K562 (cell line): Measurements from ENCODE around the gene RNF223. TPM values are rescaled to one million over a fixed set of nuclear protein-coding genes. Genes with fewer than 3 reads are reported as not detected.

ENCODE experiments used
- BRD4 ChIP-seq: fragments of 200-600 bp; sonication (generic); IDR thresholded peaks from 2 replicates; pipeline ENCODE4 v1.6.1; 2017; ENCODE audit warnings: inconsistent platforms
- CAMTA2 ChIP-seq: fragments of 250-450 bp; sonication (Bioruptor Pico); conservative IDR thresholded peaks from 2 replicates; pipeline ENCODE4 v1.5.1; 2022
- CC2D1A ChIP-seq: fragments of 450-650 bp; IDR thresholded peaks from 2 replicates; pipeline ENCODE4 v1.6.1; 2017; ENCODE audit warnings: mild to moderate bottlenecking
- HDAC1 ChIP-seq, 2 experiments: fragments of 450-650 bp; IDR thresholded peaks; 2 replicates each; pipeline ENCODE4 v1.6.1; 2016 to 2017; ENCODE audit warnings: inconsistent platforms in 1 of 2, mild to moderate bottlenecking in 1 of 2, moderate library complexity in 1 of 2
- HNRNPLL ChIP-seq: fragments of 200-400 bp; formaldehyde crosslinking; IDR thresholded peaks from 2 replicates; pipeline ENCODE4 v1.6.1; 2017; ENCODE audit warnings: low read length, low read depth, mild to moderate bottlenecking; ENCODE audit not compliant: poor library complexity, severe bottlenecking
- ILK ChIP-seq: fragments of 450-650 bp; IDR thresholded peaks from 2 replicates; pipeline ENCODE4 v1.6.1; 2016; ENCODE audit warnings: missing genetic modification characterization, low read depth, mild to moderate bottlenecking, missing compliant biosample characterization, moderate library complexity, borderline replicate concordance
- KLF13 ChIP-seq: fragments of 450-650 bp; IDR thresholded peaks from 2 replicates; pipeline ENCODE4 v1.6.1; 2016; ENCODE audit warnings: missing genetic modification characterization, low read depth, mild to moderate bottlenecking, missing compliant biosample characterization, moderate library complexity, borderline replicate concordance
- L3MBTL2 ChIP-seq: fragments of 450-650 bp; IDR thresholded peaks from 2 replicates; pipeline ENCODE4 v1.6.1; 2016; ENCODE audit warnings: mild to moderate bottlenecking, moderate library complexity
- NR0B1 ChIP-seq: fragments of 450-650 bp; IDR thresholded peaks from one replicate; pipeline ENCODE4 v1.6.1; 2018; ENCODE audit warnings: mild to moderate bottlenecking, moderate library complexity; ENCODE audit not compliant: partially characterized antibody
- PRMT5 ChIP-seq: sonication (generic); formaldehyde crosslinking; IDR thresholded peaks from 2 replicates; pipeline ENCODE4 v1.5.0; 2020; ENCODE audit warnings: missing genetic modification reagents
- RBM25 ChIP-seq: fragments of 200-400 bp; formaldehyde crosslinking; IDR thresholded peaks from 2 replicates; pipeline ENCODE4 v1.6.1; 2018; ENCODE audit warnings: low read length, low read depth, moderate library complexity; ENCODE audit not compliant: severe bottlenecking
- SAFB2 ChIP-seq: fragments of 200-400 bp; formaldehyde crosslinking; IDR thresholded peaks from 2 replicates; pipeline ENCODE4 v1.6.1; 2018; ENCODE audit warnings: borderline replicate concordance, low read length, low read depth, moderate library complexity; ENCODE audit not compliant: severe bottlenecking
- SAP30 ChIP-seq: fragments of 200-600 bp; sonication (generic); IDR thresholded peaks from 2 replicates; pipeline ENCODE4 v1.6.1; 2012; ENCODE audit warnings: borderline replicate concordance, low read depth, mild to moderate bottlenecking, moderate library complexity, low read length, control low read depth, inconsistent platforms; ENCODE audit not compliant: insufficient read depth, poor library complexity, severe bottlenecking
- SRSF3 ChIP-seq: fragments of 200-400 bp; formaldehyde crosslinking; IDR thresholded peaks from 2 replicates; pipeline ENCODE4 v1.6.1; 2016; ENCODE audit warnings: mild to moderate bottlenecking, low read length, moderate library complexity; ENCODE audit not compliant: insufficient read depth
- XRCC3 ChIP-seq: fragments of 450-650 bp; IDR thresholded peaks from 2 replicates; pipeline ENCODE4 v1.6.1; 2017; ENCODE audit warnings: mild to moderate bottlenecking, moderate library complexity
- ZC3H11A ChIP-seq: IDR thresholded peaks from 2 replicates; pipeline ENCODE4 v1.6.1; 2012; ENCODE audit warnings: low read depth, low read length, improper control_type of control experiment
- ZNF239 ChIP-seq: fragments of 250-450 bp; sonication (Bioruptor Pico); IDR thresholded peaks from 2 replicates; pipeline ENCODE4 v1.4.0; 2020; ENCODE audit warnings: mild to moderate bottlenecking
- ZNF76 ChIP-seq: fragments of 250-450 bp; sonication (Bioruptor Pico); IDR thresholded peaks from 2 replicates; pipeline ENCODE4 v1.4.0; 2020; ENCODE audit warnings: mild to moderate bottlenecking, moderate library complexity, borderline replicate concordance
- polyA plus RNA-seq, 8 experiments: library from polyadenylated mRNA; depleted of rRNA in 4 of 8; stranded (reverse) in 5 of 8; unstranded in 3 of 8; fragments of >200 nt; fragmentation: Nextera tagmentation in 2 of 8; fragmentation: Illumina TruSeq in 1 of 8; extraction: Ambion mirVana in 2 of 8; extraction: Trizol in 1 of 8; gene quantifications; 2 replicates each; pipeline versions ENCODE4 v1.2.1 to v1.2.3, GENCODE V29; 2011 to 2014; ENCODE audit warnings: inconsistent platforms in 1 of 8, missing spikeins in 1 of 8
- total RNA-seq, 7 experiments: library from RNA; depleted of rRNA in 6 of 7; stranded (reverse); fragments of >200 nt in 6 of 7; fragmentation: Illumina TruSeq in 2 of 7; extraction: Trizol in 2 of 7; gene quantifications; 2 replicates each; pipeline versions ENCODE4 v1.2.1 to v1.2.3, GENCODE V29; 2011 to 2021; ENCODE audit warnings: low replicate concordance in 1 of 7
- TF ChIP-seq, protein P1 (sequence below): sonication (generic); IDR thresholded peaks from 2 replicates; pipeline ENCODE4 v1.6.1; 2016
- TF ChIP-seq, protein P2 (sequence below), 2 experiments: fragments of 200-800 bp in 1 of 2; sonication (Bioruptor generic) in 1 of 2; sonication (generic) in 1 of 2; formaldehyde crosslinking in 1 of 2; IDR thresholded peaks in 1 of 2; conservative IDR thresholded peaks in 1 of 2; 2 replicates each; pipeline versions ENCODE4 v1.5.0 to v1.6.1; 2016 to 2020; ENCODE audit warnings: missing compliant biosample characterization in 1 of 2, missing genetic modification characterization in 1 of 2, missing genetic modification reagents in 1 of 2
- TF ChIP-seq, protein P3 (sequence below), 2 experiments: fragments of 450-650 bp; conservative IDR thresholded peaks; 2 replicates each; pipeline ENCODE4 v1.6.1; 2017; ENCODE audit warnings: mild to moderate bottlenecking in 2 of 2, moderate library complexity in 2 of 2

RNF223 gene
- total and polyA plus RNA-seq, 9 of the 15 experiments (the other 6 are each of a cell fraction or from before 2014, with no cell fraction given): 0.04 to 0.32 TPM; not detected in 7

DNA sequence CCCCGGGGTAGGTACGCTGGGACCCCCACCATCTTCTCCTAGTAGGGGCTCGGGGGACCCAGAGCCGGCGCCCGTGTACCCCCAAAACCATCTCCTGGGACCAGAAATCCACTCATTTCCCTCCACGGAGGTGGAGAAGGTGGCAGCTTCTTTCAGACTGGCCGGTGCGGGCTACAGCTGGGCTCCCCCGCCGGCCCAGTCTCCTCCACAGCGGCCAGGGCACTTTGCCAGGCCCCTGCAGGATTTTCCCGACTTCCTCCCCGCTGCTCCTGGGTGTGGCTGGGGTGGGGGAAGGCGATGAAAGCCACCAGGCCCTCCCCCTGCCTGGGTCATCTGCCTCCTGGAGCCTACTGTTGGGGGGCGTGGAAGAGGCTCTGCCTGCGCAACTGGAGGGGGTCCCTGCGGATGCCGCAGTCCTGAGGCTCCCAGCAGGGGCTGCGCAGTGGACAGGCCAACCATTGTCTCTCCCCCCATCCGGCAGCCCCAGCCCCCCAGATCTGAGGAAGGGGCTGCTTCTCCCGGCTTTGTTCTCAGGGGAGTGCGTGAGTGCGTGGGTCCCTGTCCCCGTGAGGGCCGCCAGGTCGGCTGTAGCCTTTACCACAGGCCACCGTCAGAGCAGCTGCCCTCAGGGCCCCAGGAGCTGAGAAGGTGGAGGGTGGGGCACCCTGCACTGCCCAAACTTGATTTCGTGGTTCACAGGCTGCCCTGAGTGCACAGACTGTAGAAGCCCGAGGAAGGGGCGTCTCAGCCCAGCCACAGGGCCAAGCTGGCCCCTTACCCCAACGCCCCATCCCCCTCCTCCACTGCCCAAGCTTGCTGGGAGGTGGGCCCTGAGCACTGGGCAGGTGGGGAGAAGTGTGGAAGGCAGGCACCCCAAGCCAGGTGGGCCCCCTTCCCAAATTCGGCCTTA, 52.8 kb downstream of the RNF223 start (continued):
- TF ChIP-seq, protein P1, sequence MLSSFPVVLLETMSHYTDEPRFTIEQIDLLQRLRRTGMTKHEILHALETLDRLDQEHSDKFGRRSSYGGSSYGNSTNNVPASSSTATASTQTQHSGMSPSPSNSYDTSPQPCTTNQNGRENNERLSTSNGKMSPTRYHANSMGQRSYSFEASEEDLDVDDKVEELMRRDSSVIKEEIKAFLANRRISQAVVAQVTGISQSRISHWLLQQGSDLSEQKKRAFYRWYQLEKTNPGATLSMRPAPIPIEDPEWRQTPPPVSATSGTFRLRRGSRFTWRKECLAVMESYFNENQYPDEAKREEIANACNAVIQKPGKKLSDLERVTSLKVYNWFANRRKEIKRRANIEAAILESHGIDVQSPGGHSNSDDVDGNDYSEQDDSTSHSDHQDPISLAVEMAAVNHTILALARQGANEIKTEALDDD: no peak
- TF ChIP-seq CC2D1A: no peak
- TF ChIP-seq SRSF3: no peak
- no peak for TF ChIP-seq ILK (tag)
- TF ChIP-seq XRCC3: no peak
- no peak for TF ChIP-seq ZC3H11A
- TF ChIP-seq KLF13 (tag): no peak
- no peak for TF ChIP-seq BRD4
- TF ChIP-seq SAFB2: no peak
- TF ChIP-seq RBM25: no peak
- TF ChIP-seq PRMT5 (CRISPR knock-in tag): no peak
- TF ChIP-seq ZNF239 (CRISPR knock-in tag): no peak
- TF ChIP-seq SAP30: peak; percentile 69
- TF ChIP-seq HNRNPLL: peak; percentile 50
- TF ChIP-seq, protein P2, sequence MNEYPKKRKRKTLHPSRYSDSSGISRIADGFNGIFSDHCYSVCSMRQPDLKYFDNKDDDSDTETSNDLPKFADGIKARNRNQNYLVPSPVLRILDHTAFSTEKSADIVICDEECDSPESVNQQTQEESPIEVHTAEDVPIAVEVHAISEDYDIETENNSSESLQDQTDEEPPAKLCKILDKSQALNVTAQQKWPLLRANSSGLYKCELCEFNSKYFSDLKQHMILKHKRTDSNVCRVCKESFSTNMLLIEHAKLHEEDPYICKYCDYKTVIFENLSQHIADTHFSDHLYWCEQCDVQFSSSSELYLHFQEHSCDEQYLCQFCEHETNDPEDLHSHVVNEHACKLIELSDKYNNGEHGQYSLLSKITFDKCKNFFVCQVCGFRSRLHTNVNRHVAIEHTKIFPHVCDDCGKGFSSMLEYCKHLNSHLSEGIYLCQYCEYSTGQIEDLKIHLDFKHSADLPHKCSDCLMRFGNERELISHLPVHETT (CRISPR knock-in tag; conservative IDR thresholded peaks at IDR 0.05 in 1 of 2, IDR thresholded peaks at IDR 0.05 in 1 of 2): no peak
- no peak; the same call in 1 of the 2 replicates for TF ChIP-seq ZNF76 (CRISPR knock-in tag)
- TF ChIP-seq HDAC1 (IDR thresholded peaks at IDR 0.05): peak in 1 of 2 experiments; percentile 31; a peak in 1 of 4 replicates
- TF ChIP-seq CAMTA2 (CRISPR knock-in tag): no peak
- peak; percentile 31; the same call in 1 of the 2 replicates for TF ChIP-seq L3MBTL2
- no peak for TF ChIP-seq NR0B1
- TF ChIP-seq, protein P3, sequence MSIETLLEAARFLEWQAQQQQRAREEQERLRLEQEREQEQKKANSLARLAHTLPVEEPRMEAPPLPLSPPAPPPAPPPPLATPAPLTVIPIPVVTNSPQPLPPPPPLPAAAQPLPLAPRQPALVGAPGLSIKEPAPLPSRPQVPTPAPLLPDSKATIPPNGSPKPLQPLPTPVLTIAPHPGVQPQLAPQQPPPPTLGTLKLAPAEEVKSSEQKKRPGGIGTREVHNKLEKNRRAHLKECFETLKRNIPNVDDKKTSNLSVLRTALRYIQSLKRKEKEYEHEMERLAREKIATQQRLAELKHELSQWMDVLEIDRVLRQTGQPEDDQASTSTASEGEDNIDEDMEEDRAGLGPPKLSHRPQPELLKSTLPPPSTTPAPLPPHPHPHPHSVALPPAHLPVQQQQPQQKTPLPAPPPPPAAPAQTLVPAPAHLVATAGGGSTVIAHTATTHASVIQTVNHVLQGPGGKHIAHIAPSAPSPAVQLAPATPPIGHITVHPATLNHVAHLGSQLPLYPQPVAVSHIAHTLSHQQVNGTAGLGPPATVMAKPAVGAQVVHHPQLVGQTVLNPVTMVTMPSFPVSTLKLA (conservative IDR thresholded peaks at IDR 0.05): peak in 1 of 2 experiments; percentile 53; a peak in 3 of 4 replicates
